Temporal lobe (tissue), 1 donor: ENCODE data around the gene LRRC72. TPM values are rescaled to one million over a fixed set of nuclear protein-coding genes. Genes with fewer than 3 reads are reported as not detected.

ENCODE experiments used
- total RNA-seq: library from RNA; depleted of rRNA; stranded (reverse); fragments of >200 nt; gene quantifications from one replicate; pipeline ENCODE4 v1.2.3, GENCODE V29; 2014

Gene LRRC72
- total RNA-seq, 1 donor from 2014 or later: not detected

Other genes starting within 250 kb of the LRRC72 start
- 4.4 TPM for gene CRPPA, start 105.3 kb upstream of the LRRC72 start, total RNA-seq
- gene SOSTDC1, start 61.1 kb upstream of the LRRC72 start, total RNA-seq: 19.2 TPM
- 74.3 TPM for gene ANKMY2, start 118.9 kb downstream of the LRRC72 start, total RNA-seq
- 85.6 TPM for gene BZW2, start 119.4 kb downstream of the LRRC72 start, total RNA-seq
- gene TSPAN13, start 226.9 kb downstream of the LRRC72 start, total RNA-seq: 70.3 TPM